Erythroblast (primary cell): ENCODE data around the gene CAND2.

Source experiments
- GATA1 ChIP-seq: IDR thresholded peaks from 2 replicates; pipeline ENCODE4 v1.6.1; 2011; ENCODE audit warnings: low read depth, mild to moderate bottlenecking, control low read depth, low read length, moderate library complexity
- POLR2A ChIP-seq: IDR thresholded peaks from 2 replicates; pipeline ENCODE4 v1.6.1; 2011; ENCODE audit warnings: mild to moderate bottlenecking, low read length

DNA sequence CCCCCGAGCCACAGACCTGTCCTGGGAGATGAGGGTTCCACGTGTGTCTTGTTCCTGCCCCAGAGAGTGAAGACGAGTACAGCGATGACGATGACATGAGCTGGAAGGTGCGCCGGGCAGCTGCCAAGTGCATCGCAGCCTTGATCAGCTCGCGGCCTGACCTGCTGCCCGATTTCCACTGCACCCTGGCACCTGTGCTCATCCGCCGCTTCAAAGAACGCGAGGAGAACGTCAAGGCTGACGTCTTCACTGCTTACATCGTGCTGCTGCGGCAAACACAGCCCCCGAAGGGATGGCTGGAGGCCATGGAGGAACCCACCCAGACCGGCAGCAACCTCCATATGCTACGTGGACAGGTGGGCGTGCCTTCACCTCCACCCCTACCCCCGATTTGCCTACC is 18.6 kb downstream of the CAND2 start:
- no peak for TF ChIP-seq POLR2A
- no peak for TF ChIP-seq GATA1
